Ovary (tissue), 9 donors: ENCODE data around the gene GHRH. TPM values are rescaled to one million over a fixed set of nuclear protein-coding genes. Genes with fewer than 3 reads are reported as not detected.

ENCODE experiments used
- DNase-seq, 5 donors: peaks; one replicate each; pipeline ENCODE4 v3.0.0-alpha.2; 2019 to 2020
- H3K27ac ChIP-seq, 2 donors: fragments of 200-600 bp; one replicate each; pipeline versions ENCODE4 v1.5.1 to v1.8.0; 2019 to 2022
- H3K27me3 ChIP-seq: fragments of 200-600 bp; one replicate; pipeline ENCODE4 v1.8.0; 2022
- H3K36me3 ChIP-seq: fragments of 200-600 bp; sonication (generic); one replicate; pipeline ENCODE4 v1.5.1; 2019
- H3K4me1 ChIP-seq: one replicate; pipeline ENCODE4 v1.8.1; 2013; ENCODE audit warnings: mild to moderate bottlenecking, moderate library complexity; ENCODE audit not compliant: insufficient read depth
- H3K4me3 ChIP-seq: fragments of 200-600 bp; sonication (generic); one replicate; pipeline ENCODE4 v1.5.1; 2017
- H3K9me3 ChIP-seq, 2 donors: fragments of 200-600 bp in 1 of 2; sonication (generic) in 1 of 2; one replicate each; pipeline versions ENCODE4 v1.5.1 to v1.8.1; 2013 to 2019; ENCODE audit warnings: mild to moderate bottlenecking in 1 of 2, moderate library complexity in 1 of 2
- EP300 ChIP-seq: sonication (generic); formaldehyde crosslinking; IDR thresholded peaks from one replicate; pipeline ENCODE4 v1.6.1; 2017; ENCODE audit warnings: antibody characterized with exemption
- POLR2A ChIP-seq: fragments of 450-650 bp; IDR thresholded peaks from one replicate; pipeline ENCODE4 v1.6.1; 2017; ENCODE audit warnings: antibody characterized with exemption, mild to moderate bottlenecking, moderate library complexity
- WGBS, 3 donors: extraction: QIAGEN DNeasy Blood & Tissue Kit in 1 of 3; methylation state at CpG; one replicate each; pipeline versions ENCODE4 v1.1.5 to v1.1.7; 2013 to 2017; 5-methylcytosine and 5-hydroxymethylcytosine counted together
- intact Hi-C, 4 donors: fragments of 100-400 bp; cut with DNase I; formaldehyde crosslinking; loops; one replicate each; pipeline versions ENCODE4 v1.11.0 to v1.15.1; 2022 to 2023
- polyA plus RNA-seq, 2 donors: library from polyadenylated mRNA; stranded (reverse); fragments of 200-250 nt in 1 of 2; fragments of 350-450 nt in 1 of 2; fragmentation: Illumina TruSeq in 1 of 2; extraction: RNeasy Lipid Tissue Mini Kit (QIAGEN cat#74804) in 1 of 2; gene quantifications; one replicate each; pipeline ENCODE4 v1.2.3, GENCODE V29; 2013 to 2014
- total RNA-seq, 7 donors: library from RNA; depleted of rRNA in 2 of 7; stranded (reverse); fragments of >200 nt in 2 of 7; fragmentation: NEBNext Ultra II Directional in 3 of 7; extraction: Animal tissue kit (Norgen Biotek cat#: 25700) in 3 of 7; gene quantifications; one replicate each; pipeline versions ENCODE4 v1.1.0 to v1.2.4, GENCODE V29; 2016 to 2023
- TF ChIP-seq, protein P1 (sequence below), 3 donors: fragments of 450-650 bp in 2 of 3; fragments of 200-600 bp in 1 of 3; IDR thresholded peaks; one replicate each; pipeline versions ENCODE4 v1.5.1 to v1.8.0; 2016 to 2022; ENCODE audit warnings: antibody characterized with exemption in 3 of 3, mild to moderate bottlenecking in 1 of 3
- donor health status: DM: no; HTN: no; CAD: no; lungs with moderate emphysema.
- donor health status: DM: no; HTN: no; CAD: no.
- donor health status: Bipolar disorder and iron deficiency.
- donor health status: DM: yes; HTN: yes; CAD: no.
- donor health status: DM: no; HTN: no; CAD: no.
- donor health status: DM: yes; HTN: yes; CAD: no.

GHRH gene
- total and polyA plus RNA-seq, 9 donors, result not detected

DNA sequence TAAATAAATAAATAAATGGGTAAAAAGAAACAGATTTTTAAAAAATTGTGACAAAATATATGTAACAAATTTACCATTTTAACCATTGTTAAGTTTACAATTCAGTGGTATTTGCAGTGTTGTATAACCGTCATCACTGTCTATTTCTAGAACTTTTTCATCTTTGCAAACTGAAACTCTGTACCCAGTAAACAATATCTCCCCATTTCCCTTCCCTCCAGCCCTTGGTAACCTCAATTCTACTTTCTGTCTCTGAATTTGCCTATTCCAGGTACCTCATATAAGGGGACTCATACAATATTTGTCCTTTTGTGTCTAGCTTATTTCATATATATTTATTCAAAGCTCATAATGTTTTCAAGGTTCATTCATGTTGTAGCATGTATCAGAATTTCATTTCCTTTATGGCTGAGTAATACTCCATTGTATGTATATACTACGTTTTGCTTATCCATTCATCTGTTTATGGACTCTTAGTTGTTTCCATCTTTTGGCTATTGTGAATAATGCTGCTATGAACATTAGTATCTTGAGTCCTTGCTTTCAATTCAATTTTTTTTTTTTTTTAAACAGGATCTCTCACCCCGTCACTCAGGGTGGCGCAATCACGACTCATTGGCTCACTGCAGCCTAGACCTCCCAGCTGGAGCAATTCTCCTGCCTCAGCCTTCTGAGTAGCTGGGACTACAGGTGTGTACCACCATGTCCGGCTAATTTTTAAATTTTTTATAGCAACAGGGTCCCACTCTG is 36.8 kb upstream of the GHRH start:
- H3K27ac ChIP-seq, result peak overlapping the region in 1 of 2 donors; percentile 57
- WGBS, 3 donors, result 78 to 95% (median 93%) methylated on average over 6 of the region's 6 CpGs
- H3K27me3 ChIP-seq, result no peaks in the 10 kb centered on the region
- H3K4me3 ChIP-seq, result no peak overlapping the region
- intact Hi-C loops, result loop anchor here in 1 of 4 donors (10.0 kb wide), 1 partner anchor 46 kb away; the partner anchor contains the start of gene SRC
- no peak for TF ChIP-seq POLR2A
- TF ChIP-seq, protein P1, sequence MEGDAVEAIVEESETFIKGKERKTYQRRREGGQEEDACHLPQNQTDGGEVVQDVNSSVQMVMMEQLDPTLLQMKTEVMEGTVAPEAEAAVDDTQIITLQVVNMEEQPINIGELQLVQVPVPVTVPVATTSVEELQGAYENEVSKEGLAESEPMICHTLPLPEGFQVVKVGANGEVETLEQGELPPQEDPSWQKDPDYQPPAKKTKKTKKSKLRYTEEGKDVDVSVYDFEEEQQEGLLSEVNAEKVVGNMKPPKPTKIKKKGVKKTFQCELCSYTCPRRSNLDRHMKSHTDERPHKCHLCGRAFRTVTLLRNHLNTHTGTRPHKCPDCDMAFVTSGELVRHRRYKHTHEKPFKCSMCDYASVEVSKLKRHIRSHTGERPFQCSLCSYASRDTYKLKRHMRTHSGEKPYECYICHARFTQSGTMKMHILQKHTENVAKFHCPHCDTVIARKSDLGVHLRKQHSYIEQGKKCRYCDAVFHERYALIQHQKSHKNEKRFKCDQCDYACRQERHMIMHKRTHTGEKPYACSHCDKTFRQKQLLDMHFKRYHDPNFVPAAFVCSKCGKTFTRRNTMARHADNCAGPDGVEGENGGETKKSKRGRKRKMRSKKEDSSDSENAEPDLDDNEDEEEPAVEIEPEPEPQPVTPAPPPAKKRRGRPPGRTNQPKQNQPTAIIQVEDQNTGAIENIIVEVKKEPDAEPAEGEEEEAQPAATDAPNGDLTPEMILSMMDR (IDR thresholded peaks at IDR 0.05), result no peak
- peaks cover 0 to 3% of the 10 kb centered on the region in 2 donors for H3K9me3 ChIP-seq
- H3K36me3 ChIP-seq, result no peaks in the 10 kb centered on the region
- peaks cover 10% of the 10 kb centered on the region for H3K4me1 ChIP-seq
- DNase-seq, result peak in 1 of 5 donors; percentile 50

GRCh38 chr20:37297066-37297736 is 35.6 kb upstream of the GHRH start:
- Histone ChIP-seq H3K36me3 (no peaks in the 10 kb centered on the region), H3K27me3 (no peaks in the 10 kb centered on the region), H3K27ac (peak overlapping the region; percentile 24 to 57), H3K9me3 (peaks cover 0 to 4% of the 10 kb centered on the region in 2 donors), H3K4me1 (peaks cover 10% of the 10 kb centered on the region), H3K4me3 (no peak overlapping the region)
- no peak for TF ChIP-seq EP300
- no peak for TF ChIP-seq POLR2A
- TF ChIP-seq, protein P1 (IDR thresholded peaks at IDR 0.05), result no peak
- peak in 2 of 5 donors; percentile 33 to 44 for DNase-seq
- intact Hi-C loops, result loop anchor here in 1 of 4 donors (10.0 kb wide), 1 partner anchor 48 kb away; the partner anchor contains the start of gene SRC
- WGBS, 3 donors, result 43 to 51% (median 47%) methylated on average over 13 of the region's 13 CpGs

DNA sequence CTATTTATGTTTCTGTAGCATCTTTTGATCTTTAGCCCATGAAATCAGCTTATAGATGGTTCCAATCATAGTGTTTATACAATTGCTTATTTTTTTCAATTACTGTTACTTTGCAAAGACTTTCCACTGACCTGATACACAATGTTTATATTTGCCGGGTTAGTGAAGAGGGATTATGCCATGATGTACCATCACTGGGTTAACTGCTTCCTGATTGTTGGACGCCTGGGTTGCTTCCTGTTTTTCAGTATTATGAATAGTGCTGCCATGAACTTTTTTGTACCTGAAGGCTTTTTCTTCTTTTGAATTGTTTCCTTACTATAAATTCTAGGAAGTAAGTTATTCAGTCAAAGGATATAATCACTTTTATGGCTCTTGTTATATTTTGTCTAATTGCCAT is 34.8 kb upstream of the GHRH start:
- no peak for DNase-seq
- no peak overlapping the region for H3K4me3 ChIP-seq
- WGBS, 3 donors, result 16 to 34% (median 29%) methylated on average over 2 of the region's 2 CpGs
- H3K4me1 ChIP-seq, result peaks cover 10% of the 10 kb centered on the region
- peak overlapping the region in 1 of 2 donors; percentile 57 for H3K27ac ChIP-seq
- H3K36me3 ChIP-seq, result no peaks in the 10 kb centered on the region
- intact Hi-C loops, result loop anchor here in 1 of 4 donors (10.0 kb wide), 1 partner anchor 48 kb away; the partner anchor contains the start of gene SRC
- H3K27me3 ChIP-seq, result no peaks in the 10 kb centered on the region
- no peak for TF ChIP-seq POLR2A
- no peak for TF ChIP-seq EP300
- TF ChIP-seq, protein P1 (IDR thresholded peaks at IDR 0.05), result no peak
- H3K9me3 ChIP-seq, result peaks cover 0 to 4% of the 10 kb centered on the region in 2 donors

DNA sequence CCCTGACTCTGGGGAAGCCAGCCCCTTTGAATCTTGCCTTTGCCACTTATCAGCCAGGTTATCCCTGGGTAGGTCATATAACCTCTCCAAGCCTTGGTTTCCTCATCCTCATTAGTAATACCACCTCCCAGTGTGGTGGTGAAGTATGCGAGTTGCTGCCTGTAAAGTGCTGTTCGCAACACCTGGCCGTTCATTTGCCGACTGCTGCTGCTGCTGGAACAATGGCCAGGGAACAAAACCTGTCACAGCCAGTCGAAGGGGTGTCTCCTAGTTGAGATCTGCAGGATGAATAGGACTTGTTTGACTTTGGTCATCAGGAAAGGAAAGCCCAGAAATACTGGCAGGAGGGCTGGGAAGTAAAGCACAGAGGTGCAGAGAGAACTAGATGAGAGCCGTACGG is 34.0 kb upstream of the GHRH start:
- H3K4me3 ChIP-seq, result no peak overlapping the region
- H3K27me3 ChIP-seq, result no peaks in the 10 kb centered on the region
- DNase-seq, result no peak
- TF ChIP-seq POLR2A (no peak), EP300 (no peak)
- TF ChIP-seq, protein P1 (IDR thresholded peaks at IDR 0.05), result no peak
- H3K36me3 ChIP-seq, result no peaks in the 10 kb centered on the region
- H3K4me1 ChIP-seq, result peaks cover 10% of the 10 kb centered on the region
- H3K27ac ChIP-seq, result no peak overlapping the region
- intact Hi-C loops, result loop anchor here in 1 of 4 donors (10.0 kb wide), 1 partner anchor 49 kb away; the partner anchor contains the start of gene SRC
- WGBS, 3 donors, result 85 to 93% (median 90%) methylated on average over 7 of the region's 7 CpGs
- H3K9me3 ChIP-seq, result peaks cover 0 to 4% of the 10 kb centered on the region in 2 donors
